CD4-positive, alpha-beta T cell (primary cell): ENCODE results near the gene VEGFB. TPM values are rescaled to one million over a fixed set of nuclear protein-coding genes. Genes with fewer than 3 reads are reported as not detected.

Experiments
- ATAC-seq: fragments of 200-7000 bp; cut with Tn5 transposase; one replicate; pipeline ENCODE4 v1.10.0; 2022; ENCODE audit warnings: mild to moderate bottlenecking; ENCODE audit not compliant: poor library complexity
- CTCF ChIA-PET: fragments of 350-600 bp; sonication (Branson Sonifier 250); formaldehyde crosslinking; loops from one replicate; lab custom pipeline; 2021; ENCODE audit warnings: antibody characterized with exemption, inconsistent platforms; lab: Charles Lee
- POLR2A ChIA-PET: fragments of 350-600 bp; sonication (Branson Sonifier 250); formaldehyde crosslinking; loops from one replicate; lab custom pipeline; 2021; ENCODE audit warnings: antibody characterized with exemption, inconsistent platforms; lab: Charles Lee
- DNase-seq, 14 experiments: peaks; one replicate each; pipeline ENCODE4 v3.0.0-alpha.2; 2013 to 2020; ENCODE audit warnings: mixed read lengths in 2 of 14
- H3K27ac ChIP-seq, 2 donors: one replicate each; pipeline versions ENCODE4 v1.5.1 to v1.7.0; 2013; ENCODE audit warnings: low read length in 2 of 2, low read depth in 1 of 2, mild to moderate bottlenecking in 1 of 2
- H3K27me3 ChIP-seq, 2 experiments: 1 replicate in 1 of 2; 2 replicates in 1 of 2; pipeline versions ENCODE4 v1.6.1 to v1.7.0; 2013; ENCODE audit warnings: low read length in 2 of 2, control low read depth in 1 of 2, mild to moderate bottlenecking in 1 of 2, moderate library complexity in 1 of 2; ENCODE audit not compliant: insufficient read depth in 2 of 2, control insufficient read depth in 1 of 2
- H3K36me3 ChIP-seq: one replicate; pipeline ENCODE4 v1.6.1; 2013; ENCODE audit warnings: low read length, control low read depth; ENCODE audit not compliant: insufficient read depth
- H3K4me1 ChIP-seq: one replicate; pipeline ENCODE4 v1.6.1; 2013; ENCODE audit warnings: low read length, control low read depth; ENCODE audit not compliant: insufficient read depth
- H3K4me3 ChIP-seq: one replicate; pipeline ENCODE4 v1.5.1; 2013; ENCODE audit warnings: mild to moderate bottlenecking, low read length, moderate library complexity
- H3K9me3 ChIP-seq, 2 experiments: 1 replicate in 1 of 2; 2 replicates in 1 of 2; pipeline versions ENCODE4 v1.6.1 to v1.7.0; 2013; ENCODE audit warnings: low read length in 2 of 2, mild to moderate bottlenecking in 2 of 2, control low read depth in 1 of 2, moderate library complexity in 1 of 2; ENCODE audit not compliant: control insufficient read depth in 1 of 2, insufficient read depth in 1 of 2
- H3K27ac Mint-ChIP-seq: one replicate; pipeline ENCODE4 v1.8.0; 2020; ENCODE audit warnings: mixed read lengths
- H3K27me3 Mint-ChIP-seq: one replicate; pipeline ENCODE4 v1.8.0; 2021; ENCODE audit warnings: mixed read lengths
- H3K36me3 Mint-ChIP-seq: one replicate; pipeline ENCODE4 v1.8.0; 2021; ENCODE audit warnings: low read depth, mixed read lengths
- H3K4me1 Mint-ChIP-seq: one replicate; pipeline ENCODE4 v1.8.0; 2021; ENCODE audit warnings: low read depth, mixed read lengths
- H3K4me3 Mint-ChIP-seq: one replicate; pipeline ENCODE4 v1.8.0; 2020; ENCODE audit warnings: mild to moderate bottlenecking, mixed read lengths
- H3K9me3 Mint-ChIP-seq: one replicate; pipeline ENCODE4 v1.8.0; 2020; ENCODE audit warnings: mixed read lengths
- CTCF ChIP-seq: fragments of 200-600 bp; IDR thresholded peaks from one replicate; pipeline ENCODE4 v1.8.0; 2022; ENCODE audit warnings: antibody characterized with exemption, mild to moderate bottlenecking
- intact Hi-C, 2 experiments: fragments of 100-400 bp; cut with DNase I in 1 of 2; cut with micrococcal nuclease in 1 of 2; formaldehyde crosslinking; loops; one replicate each; pipeline versions ENCODE4 v1.15.1 to v1.9.0; 2023 to 2025; cut with DNase I, micrococcal nuclease
- total RNA-seq, 174 experiments: library from RNA in 2 of 174; stranded (reverse) in 2 of 174; gene quantifications; one replicate each; pipeline ENCODE4 v1.2.3 and lab custom pipeline; 2021 to 2026

Gene VEGFB
- total RNA-seq, 2 experiments from 2014 or later = 39.7 to 48.7 TPM

GRCh38 chr11:64286801-64287159, 52.4 kb downstream of the VEGFB start:
- Histone ChIP-seq H3K27me3 (peaks cover 13 to 14% of the 10 kb centered on the region in 2 experiments), H3K9me3 (peaks cover 0 to 6% of the 10 kb centered on the region in 2 experiments), H3K4me3 (no peak overlapping the region), H3K27ac (no peak overlapping the region), H3K4me1 (peaks cover 40% of the 10 kb centered on the region), H3K36me3 (peaks cover 13% of the 10 kb centered on the region)
- H3K27me3 Mint-ChIP-seq = peaks cover 8% of the 10 kb centered on the region
- peak overlapping the region; percentile 88 for H3K27ac Mint-ChIP-seq
- intact Hi-C loops = loop anchor here in 1 of 2 experiments (1.0 kb wide), 1 partner anchor 17 kb away; no protein-coding TSS in a partner anchor
- H3K36me3 Mint-ChIP-seq = peaks cover 5% of the 10 kb centered on the region
- CTCF ChIA-PET = interaction anchor here (0.6 to 3.9 kb wide), 3 partner anchors 14 to 1519 kb away, joined by 3 to 21 read pairs (median 10); partner anchors contain the start of gene CATSPERZ
- peak overlapping the region; percentile 90 for H3K4me3 Mint-ChIP-seq
- peaks cover 20% of the 10 kb centered on the region for H3K4me1 Mint-ChIP-seq
- ATAC-seq = no peak
- H3K9me3 Mint-ChIP-seq = no peaks in the 10 kb centered on the region
- DNase-seq = peak in 1 of 14 experiments; percentile 42
- POLR2A ChIA-PET = interaction anchor here (3.8 kb wide), 1 partner anchor 18 kb away, joined by 18 read pairs; the partner anchor contains the start of gene ESRRA
- no peak for TF ChIP-seq CTCF

DNA sequence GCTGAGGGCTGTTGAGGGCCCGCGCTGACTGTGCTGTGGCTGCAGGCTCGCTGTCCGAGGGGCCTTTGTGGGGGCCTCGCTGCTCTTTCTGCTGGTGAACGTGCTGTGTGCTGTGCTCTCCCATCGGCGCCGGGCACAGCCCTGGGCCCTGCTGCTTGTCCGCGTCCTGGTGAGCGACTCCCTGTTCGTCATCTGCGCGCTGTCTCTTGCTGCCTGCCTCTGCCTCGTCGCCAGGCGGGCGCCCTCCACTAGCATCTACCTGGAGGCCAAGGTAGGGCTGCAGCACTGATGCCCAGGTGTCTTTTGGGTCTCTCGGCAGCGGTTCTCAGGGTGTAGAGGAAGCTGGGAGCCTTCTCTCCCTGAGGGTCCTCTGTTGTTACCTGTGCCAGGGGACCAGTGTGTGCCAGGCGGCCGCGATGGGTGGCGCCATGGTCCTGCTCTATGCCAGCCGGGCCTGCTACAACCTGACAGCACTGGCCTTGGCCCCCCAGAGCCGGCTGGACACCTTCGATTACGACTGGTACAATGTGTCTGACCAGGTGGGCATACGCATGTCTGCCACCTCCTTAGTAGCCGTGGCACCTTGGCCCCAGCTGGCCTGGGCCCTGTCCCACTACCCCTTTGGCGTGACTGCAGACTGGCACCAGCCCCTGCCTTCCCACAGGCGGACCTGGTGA, 53.4 kb downstream of the VEGFB start:
- POLR2A ChIA-PET = interaction anchor here (3.8 kb wide), 1 partner anchor 17 kb away, joined by 18 read pairs; the partner anchor contains the start of gene ESRRA
- H3K27me3 ChIP-seq = peaks cover 19 to 22% of the 10 kb centered on the region in 2 experiments
- peaks cover 13% of the 10 kb centered on the region for H3K27me3 Mint-ChIP-seq

DNA sequence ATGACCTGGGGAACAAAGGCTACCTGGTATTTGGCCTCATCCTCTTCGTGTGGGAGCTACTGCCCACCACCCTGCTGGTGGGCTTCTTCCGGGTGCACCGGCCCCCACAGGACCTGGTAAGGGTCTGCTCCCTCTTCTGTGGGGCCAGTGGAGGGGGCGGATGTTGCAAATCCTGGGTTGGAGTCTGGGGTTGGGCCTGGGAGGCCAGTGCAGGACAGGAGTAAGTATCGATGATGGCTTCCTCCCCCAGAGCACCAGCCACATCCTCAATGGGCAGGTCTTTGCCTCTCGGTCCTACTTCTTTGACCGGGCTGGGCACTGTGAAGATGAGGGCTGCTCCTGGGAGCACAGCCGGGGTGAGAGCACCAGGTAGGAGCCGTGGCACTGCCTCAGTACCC, 54.0 kb downstream of the VEGFB start:
- Histone ChIP-seq H3K4me1 (peaks cover 41% of the 10 kb centered on the region), H3K4me3 (no peak overlapping the region), H3K9me3 (peaks cover 0 to 10% of the 10 kb centered on the region in 2 experiments), H3K27me3 (peaks cover 25 to 27% of the 10 kb centered on the region in 2 experiments), H3K27ac (no peak overlapping the region), H3K36me3 (peaks cover 6% of the 10 kb centered on the region)
- Mint-ChIP-seq H3K27ac (no peak overlapping the region), H3K9me3 (no peaks in the 10 kb centered on the region), H3K4me1 (peaks cover 14% of the 10 kb centered on the region), H3K4me3 (peak overlapping the region; percentile 7), H3K27me3 (peaks cover 18% of the 10 kb centered on the region), H3K36me3 (peaks cover 5% of the 10 kb centered on the region)
- no peak for ATAC-seq
- ChIA-PET POLR2A (no interaction called here), CTCF (no interaction called here)
- no peak for TF ChIP-seq CTCF
- no peak for DNase-seq
- intact Hi-C loops = no loop called here

More for the DNA sequence above, 53.4 kb downstream of the VEGFB start:
- Histone ChIP-seq H3K36me3 (peaks cover 6% of the 10 kb centered on the region), H3K4me3 (no peak overlapping the region), H3K27ac (no peak overlapping the region), H3K9me3 (peaks cover 0 to 7% of the 10 kb centered on the region in 2 experiments), H3K4me1 (peaks cover 46% of the 10 kb centered on the region)
- DNase-seq (no peak), ATAC-seq (no peak)
- no peak for TF ChIP-seq CTCF
- Mint-ChIP-seq H3K9me3 (no peaks in the 10 kb centered on the region), H3K36me3 (peaks cover 5% of the 10 kb centered on the region), H3K27ac (no peak overlapping the region), H3K4me3 (peak overlapping the region; percentile 62), H3K4me1 (peaks cover 19% of the 10 kb centered on the region)
- CTCF ChIA-PET = no interaction called here
- intact Hi-C loops = no loop called here

Other genes starting within 250 kb of the VEGFB start
- gene OTUB1, start 248.1 kb upstream of the VEGFB start, total RNA-seq = 10 to 100 TPM; 57.5 to 60.0 TPM
- gene FLRT1, start 198.7 kb upstream of the VEGFB start, total RNA-seq = not detected
- 1 to 10 TPM; 6.0 to 6.3 TPM for gene MACROD1, start 68.5 kb upstream of the VEGFB start, total RNA-seq
- gene STIP1, start 48.4 kb upstream of the VEGFB start, total RNA-seq = 10 to 100 TPM; 29.0 to 37.5 TPM
- 10 to 100 TPM; 55.8 to 61.1 TPM for gene FERMT3, start 27.9 kb upstream of the VEGFB start, total RNA-seq
- gene TRPT1, start 8.4 kb upstream of the VEGFB start, total RNA-seq = 10 to 100 TPM; 11.3 to 11.5 TPM
- gene NUDT22, start 8.3 kb upstream of the VEGFB start, total RNA-seq = 10 to 100 TPM; 26.8 to 26.9 TPM
- 10 to 100 TPM; 35.9 to 37.9 TPM for gene DNAJC4, start 4.0 kb upstream of the VEGFB start, total RNA-seq
- 10 to 100 TPM; 11.2 to 14.6 TPM for gene FKBP2, start 6.5 kb downstream of the VEGFB start, total RNA-seq
- gene PPP1R14B, start 12.4 kb downstream of the VEGFB start, total RNA-seq = 10 to 100 TPM; 17.1 to 21.0 TPM
- gene PLCB3, start 16.9 kb downstream of the VEGFB start, total RNA-seq = 1 to 10 TPM; 2.5 to 2.7 TPM
- gene BAD, start 50.1 kb downstream of the VEGFB start, total RNA-seq = 10 to 100 TPM; 22.5 to 23.0 TPM
- gene GPR137, start 51.3 kb downstream of the VEGFB start, total RNA-seq = 10 to 100 TPM; 13.8 to 16.6 TPM
- under 1 TPM in 1 of 2 experiments, not detected in 1; 0.14 TPM for gene KCNK4, start 56.7 kb downstream of the VEGFB start, total RNA-seq
- not detected for gene CATSPERZ, start 65.8 kb downstream of the VEGFB start, total RNA-seq
- gene ESRRA, start 70.9 kb downstream of the VEGFB start, total RNA-seq = 10 to 100 TPM; 10.9 to 12.0 TPM
- gene TRMT112, start 83.0 kb downstream of the VEGFB start, total RNA-seq = 10 to 100 TPM; 70.5 to 71.4 TPM
- gene PRDX5, start 83.5 kb downstream of the VEGFB start, total RNA-seq = 10 to 100 TPM; 31.7 to 33.1 TPM
- 100 to 1,000 TPM; 107 to 112 TPM for gene CCDC88B, start 105.6 kb downstream of the VEGFB start, total RNA-seq
- 1 to 10 TPM; 7.3 to 9.2 TPM for gene RPS6KA4, start 124.6 kb downstream of the VEGFB start, total RNA-seq